ENCODE data around the gene MYT1.

The MYT1 gene

GRCh38 chr20:64139199-64140060 is 24.8 kb upstream of the MYT1 start:
- DNase-seq (ENCODE audit: low read depth) = no peak

- DNase-seq (ENCODE audit: low read depth) = no peak
Observed at GRCh38 chr20:64140061-64140931, 24.0 kb upstream of the MYT1 start.

DNA sequence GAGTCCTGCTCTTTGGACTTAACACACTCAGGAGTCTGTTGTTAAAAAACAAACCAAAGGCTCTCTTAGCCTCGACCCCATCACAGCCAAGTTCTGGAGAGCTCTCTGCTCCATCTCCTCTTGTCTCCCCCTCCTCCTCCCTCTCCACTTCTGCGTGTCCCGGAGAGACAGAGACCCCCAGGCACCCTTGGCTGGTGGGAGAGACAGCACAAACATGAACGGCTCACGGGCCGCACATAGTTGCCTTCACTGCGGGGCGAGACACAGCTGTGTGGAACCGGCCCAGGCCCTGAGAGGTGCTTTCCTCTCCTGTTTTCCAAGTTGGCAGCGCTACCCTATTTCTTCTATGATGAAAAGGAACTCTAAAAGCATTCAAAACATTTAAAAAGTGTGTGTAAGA is 23.3 kb upstream of the MYT1 start:
- no peak for DNase-seq (ENCODE audit: low read depth)

DNA sequence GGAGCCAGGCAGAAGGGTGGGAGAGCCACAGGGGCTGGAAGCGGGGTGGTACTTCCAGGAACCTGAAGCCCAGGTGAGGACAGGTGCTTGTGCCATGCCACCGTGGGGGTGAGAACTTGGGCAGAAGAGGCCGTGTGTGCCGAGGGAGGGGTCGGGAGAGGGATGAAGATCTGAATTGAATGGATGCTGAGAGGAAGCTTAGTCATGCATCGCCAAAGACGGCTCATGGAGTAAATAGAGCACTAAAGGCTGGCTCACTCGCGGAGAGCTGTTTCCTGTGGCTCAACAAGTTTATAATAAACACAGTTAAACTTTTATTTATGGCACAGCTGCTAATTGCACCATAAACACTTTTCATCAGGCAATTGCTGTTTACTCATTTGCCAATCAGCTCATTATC is 21.7 kb upstream of the MYT1 start:
- no peak for DNase-seq (ENCODE audit: low read depth)

DNA sequence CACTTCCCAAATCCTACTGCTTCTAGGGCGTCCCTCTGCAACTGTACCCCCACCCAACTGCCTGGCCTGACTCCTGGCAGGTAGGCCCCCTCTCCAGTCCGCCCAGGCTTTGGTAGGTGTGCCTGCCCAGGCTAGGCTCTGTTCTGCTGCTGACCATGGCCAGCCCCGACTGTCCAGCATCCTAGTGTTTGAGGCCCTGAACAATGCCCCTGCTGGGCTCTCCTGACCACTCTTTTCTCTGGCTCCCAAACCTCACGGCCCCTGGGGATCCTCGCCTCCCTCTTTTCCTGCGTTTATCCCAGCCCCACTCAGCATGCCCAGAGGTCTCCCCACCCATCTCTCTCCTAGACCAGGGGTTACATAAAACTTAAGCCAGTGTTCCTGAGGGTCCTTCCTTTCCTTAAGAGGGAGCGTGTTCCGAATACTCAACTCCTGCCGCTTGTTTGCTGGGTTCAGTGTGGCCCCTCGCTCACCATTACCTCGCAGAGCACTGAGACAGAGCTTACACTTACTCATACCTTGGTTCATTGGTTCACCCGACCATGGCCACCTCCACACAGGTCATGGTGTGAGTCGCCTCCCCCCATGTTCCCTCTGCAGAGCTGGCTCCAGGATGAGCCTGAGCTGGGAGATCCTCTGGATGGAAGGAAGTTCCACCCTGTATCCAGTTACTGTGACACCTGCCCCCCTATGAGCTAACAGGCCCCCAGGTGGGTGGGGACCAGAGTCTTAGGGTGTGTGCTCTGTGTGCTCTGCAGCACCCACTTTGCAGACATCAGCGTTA is 21.0 kb upstream of the MYT1 start:
- DNase-seq (ENCODE audit: low read depth) = no peak

DNA sequence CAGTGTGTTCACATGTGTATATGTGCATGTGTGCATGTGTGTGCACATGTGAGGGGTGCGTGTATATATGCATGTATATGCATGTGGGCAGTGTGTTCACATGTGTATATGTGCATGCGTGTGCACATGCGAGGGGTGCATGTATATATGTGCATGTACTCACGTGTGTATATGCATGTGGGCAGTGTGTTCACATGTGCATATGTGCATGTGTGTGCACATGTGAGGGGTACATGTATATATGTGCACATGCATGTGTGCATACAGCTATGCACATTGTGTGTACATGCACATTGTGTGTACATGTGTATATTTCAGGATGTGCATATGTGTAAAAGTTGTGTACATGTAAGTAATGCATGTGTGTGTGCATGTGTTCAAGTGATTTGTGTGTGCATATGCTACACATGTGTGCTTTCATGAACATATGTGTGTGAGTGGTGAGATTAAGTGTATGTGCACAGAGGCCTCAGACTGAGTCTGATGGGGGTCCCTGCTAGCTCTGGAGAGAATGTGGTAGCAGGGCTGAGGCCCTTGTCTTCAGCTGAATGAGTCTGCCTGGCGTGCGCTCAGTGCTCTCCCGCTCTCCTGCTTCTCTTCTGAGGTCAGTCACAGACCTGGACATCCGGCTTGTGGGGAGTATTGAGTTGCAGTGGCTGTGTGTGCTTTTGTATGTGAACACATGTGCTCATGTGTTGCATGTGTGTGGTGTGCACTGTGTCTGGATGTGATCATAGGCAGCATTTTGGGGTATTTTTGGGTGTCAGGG is 19.9 kb upstream of the MYT1 start:
- DNase-seq (ENCODE audit: low read depth) = no peak

DNA sequence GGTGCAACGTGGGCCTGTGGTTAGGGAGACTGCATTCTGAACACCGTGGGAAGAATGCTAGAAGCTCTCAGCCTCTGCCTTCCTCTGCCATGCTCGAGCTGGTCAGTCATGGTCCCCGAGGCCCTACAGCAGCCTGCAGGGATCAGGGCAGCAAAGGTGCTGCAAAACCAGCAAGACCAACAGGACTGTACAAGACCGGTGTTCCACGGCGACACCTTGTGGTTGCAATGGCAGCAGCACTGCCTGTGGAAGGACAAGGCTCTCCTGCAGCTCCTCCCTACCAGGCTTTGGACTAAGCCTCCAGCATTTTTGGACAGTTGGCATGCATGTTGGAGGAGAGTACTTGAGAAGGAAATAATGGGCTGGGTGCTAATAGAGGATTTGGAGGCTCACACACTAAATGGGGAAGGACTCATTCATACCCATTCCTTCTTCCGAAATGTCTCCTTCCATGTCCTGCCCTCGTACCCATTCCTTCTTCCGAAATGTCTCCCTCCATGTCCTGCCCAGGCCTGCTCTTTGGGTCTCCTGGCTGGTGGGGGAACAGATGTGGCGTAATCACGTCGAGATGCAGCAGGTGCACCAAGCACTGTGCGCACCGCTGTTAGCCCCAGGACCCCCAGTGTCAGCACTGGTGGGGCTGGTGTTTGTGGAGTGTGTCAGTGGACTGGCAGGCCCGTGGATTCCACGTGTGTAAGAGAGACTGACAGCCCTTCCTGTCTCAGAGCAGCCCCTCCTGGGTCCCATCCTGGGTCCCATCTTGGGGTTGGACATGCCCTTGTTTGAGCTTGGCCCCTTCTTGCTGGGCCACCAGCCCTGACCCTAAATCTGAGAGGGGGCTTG is 18.6 kb upstream of the MYT1 start:
- no peak for DNase-seq (ENCODE audit: low read depth)

- DNase-seq (ENCODE audit: low read depth) = no peak
Observed at GRCh38 chr20:64146301-64146935, 17.8 kb upstream of the MYT1 start.

DNA sequence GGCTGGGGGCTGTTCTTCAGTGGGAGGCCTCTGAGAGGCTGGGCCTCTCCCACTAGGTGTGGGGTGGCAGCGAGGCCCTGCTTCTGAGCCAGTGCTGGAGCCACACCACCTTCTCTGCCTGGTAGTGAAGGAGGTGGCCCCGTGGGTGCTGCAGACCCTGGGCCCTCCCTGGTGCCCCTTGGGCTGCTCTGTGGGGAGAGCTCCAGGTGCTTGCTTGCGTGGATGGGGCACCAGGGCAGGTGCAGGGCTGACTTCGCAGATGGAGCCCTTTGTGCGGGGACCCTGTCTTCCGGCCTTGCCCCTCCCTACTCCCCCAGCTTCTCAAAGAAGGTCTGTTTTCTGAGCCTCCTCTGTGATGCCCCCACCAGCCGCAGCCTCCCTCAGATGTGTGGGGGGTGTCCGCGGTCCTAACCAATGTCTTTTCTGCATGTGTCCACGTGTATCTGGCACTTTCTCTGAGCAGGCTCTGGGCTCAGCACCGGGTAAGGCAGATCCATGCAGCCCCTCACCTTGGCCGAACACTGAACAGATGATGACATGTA is 17.2 kb upstream of the MYT1 start:
- DNase-seq (ENCODE audit: low read depth) = no peak

- DNase-seq (ENCODE audit: low read depth) = no peak
Observed at GRCh38 chr20:64148581-64148980, 15.7 kb upstream of the MYT1 start.

GRCh38 chr20:64149141-64149540 is 15.1 kb upstream of the MYT1 start:
- DNase-seq (ENCODE audit: low read depth) = no peak

- no peak for DNase-seq (ENCODE audit: low read depth)
Observed at GRCh38 chr20:64149809-64150560, 14.3 kb upstream of the MYT1 start.

- DNase-seq (ENCODE audit: low read depth) = no peak
Observed at GRCh38 chr20:64150756-64151632, 13.3 kb upstream of the MYT1 start.

DNA sequence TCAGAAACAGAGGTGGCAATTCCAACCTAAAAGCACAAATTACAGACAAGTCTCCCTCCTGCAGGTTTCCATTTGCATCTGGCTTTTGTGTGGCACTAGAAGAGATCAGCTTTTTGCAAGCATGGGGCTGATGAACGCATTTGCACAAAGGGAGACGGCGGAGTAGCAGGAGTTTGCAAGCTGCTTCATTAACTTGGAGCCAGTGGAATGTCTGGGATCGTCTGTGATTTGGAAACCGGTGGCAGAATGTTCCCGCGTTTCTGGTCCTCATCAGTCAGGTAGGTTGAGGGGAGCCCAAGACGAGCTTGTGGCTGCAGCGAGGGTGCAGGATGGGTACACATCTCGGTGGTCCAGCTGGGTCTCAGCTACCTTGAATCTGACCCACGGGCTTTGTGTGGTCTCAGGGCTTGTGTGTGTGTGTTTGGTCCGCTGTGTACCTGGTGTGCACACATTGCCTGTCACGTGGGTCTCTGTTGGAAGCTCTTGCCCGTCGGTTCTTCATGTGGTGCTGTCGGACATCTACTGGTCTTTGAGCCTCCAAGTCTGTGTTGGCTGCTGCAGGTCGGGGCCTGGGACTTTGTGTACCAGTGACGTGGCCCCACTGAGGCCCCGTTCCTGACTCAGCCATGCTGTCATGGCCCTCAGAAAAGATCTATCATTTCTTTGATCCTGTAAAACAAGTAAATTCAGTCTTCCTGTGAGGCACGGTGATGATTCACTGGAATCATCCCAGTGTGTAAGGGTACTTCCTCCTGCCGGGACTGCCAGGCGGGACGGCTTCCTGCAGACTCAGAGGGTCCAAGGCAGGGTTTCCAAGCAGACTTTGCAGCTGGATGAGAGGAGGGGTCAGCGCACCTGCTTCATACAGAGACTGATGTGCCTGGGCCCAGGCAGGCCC is 12.4 kb upstream of the MYT1 start:
- DNase-seq (ENCODE audit: low read depth) = no peak

- no peak for DNase-seq (ENCODE audit: low read depth)
Observed at GRCh38 chr20:64152906-64153305, 11.3 kb upstream of the MYT1 start.

DNA sequence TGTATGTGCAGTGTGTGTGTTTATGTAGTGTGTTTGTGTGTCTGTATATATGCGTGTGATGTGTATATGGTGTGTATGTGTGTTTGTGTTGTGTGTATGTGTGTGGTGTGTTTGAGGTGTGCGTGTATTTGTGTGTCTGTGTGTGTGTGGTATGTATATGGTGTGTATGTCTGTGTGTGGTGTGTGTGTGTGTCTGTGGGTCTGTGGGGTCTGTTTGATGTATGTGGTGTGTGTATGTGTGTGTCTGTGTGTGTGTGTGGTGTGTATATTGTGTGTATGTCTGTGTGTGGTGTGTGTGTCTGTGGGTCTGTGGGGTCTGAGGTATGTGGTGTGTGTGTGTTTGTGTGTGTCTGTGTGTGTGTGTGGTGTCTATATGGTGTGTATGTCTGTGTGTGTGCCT is 10.8 kb upstream of the MYT1 start:
- DNase-seq (ENCODE audit: low read depth) = no peak

Measured in stromal cell of bone marrow (primary cell).